K562 (cell line): ENCODE data around the gene HGD. TPM values are rescaled to one million over a fixed set of nuclear protein-coding genes. Genes with fewer than 3 reads are reported as not detected.
A peak's percentile ranks its signal among the peaks of the same experiment; 100 is the strongest.

Experiments
- CBX2 ChIP-seq: fragments of 200-600 bp; sonication (generic); IDR thresholded peaks from one replicate; pipeline ENCODE4 v1.6.1; 2012; ENCODE audit warnings: mild to moderate bottlenecking, low read length, inconsistent platforms; ENCODE audit not compliant: insufficient read depth, poor library complexity, severe bottlenecking
- CREB1 ChIP-seq, 2 experiments: sonication (generic) in 1 of 2; formaldehyde crosslinking in 1 of 2; IDR thresholded peaks; 2 replicates each; pipeline versions ENCODE4 v1.6.1 to v1.8.0; 2012 to 2022; ENCODE audit warnings: inconsistent platforms in 1 of 2, mild to moderate bottlenecking in 1 of 2, missing genetic modification reagents in 1 of 2, moderate library complexity in 1 of 2
- CREM ChIP-seq: IDR thresholded peaks from 2 replicates; pipeline ENCODE4 v1.6.1; 2014; ENCODE audit warnings: antibody characterized with exemption, low read depth
- E2F3 ChIP-seq: fragments of 250-450 bp; sonication (Bioruptor Pico); IDR thresholded peaks from 2 replicates; pipeline ENCODE4 v1.4.0; 2020; ENCODE audit warnings: mild to moderate bottlenecking
- ELF4 ChIP-seq: fragments of 450-650 bp; formaldehyde crosslinking; IDR thresholded peaks from 2 replicates; pipeline ENCODE4 v1.4.0; 2022; ENCODE audit warnings: missing genetic modification characterization
- GABPB2 ChIP-seq: fragments of 250-450 bp; sonication (Bioruptor Pico); conservative IDR thresholded peaks from 2 replicates; pipeline ENCODE4 v1.5.1; 2021; ENCODE audit warnings: mild to moderate bottlenecking
- MCM5 ChIP-seq: fragments of 450-650 bp; IDR thresholded peaks from 2 replicates; pipeline ENCODE4 v1.6.1; 2016; ENCODE audit warnings: low read depth
- MEIS2 ChIP-seq: fragments of 450-650 bp; IDR thresholded peaks from 2 replicates; pipeline ENCODE4 v1.6.1; 2014; ENCODE audit warnings: mild to moderate bottlenecking; ENCODE audit not compliant: partially characterized antibody
- PHB2 ChIP-seq: fragments of 450-650 bp; IDR thresholded peaks from 2 replicates; pipeline ENCODE4 v1.6.1; 2017; ENCODE audit warnings: low read depth
- PRDM10 ChIP-seq: fragments of 450-650 bp; IDR thresholded peaks from 2 replicates; pipeline ENCODE4 v1.6.1; 2018; ENCODE audit not compliant: partially characterized antibody
- TCF3 ChIP-seq: sonication (generic); formaldehyde crosslinking; IDR thresholded peaks from 2 replicates; pipeline ENCODE4 v1.4.0; 2020; ENCODE audit warnings: mild to moderate bottlenecking, missing genetic modification reagents
- ZBTB26 ChIP-seq: fragments of 450-650 bp; formaldehyde crosslinking; IDR thresholded peaks from 2 replicates; pipeline ENCODE4 v1.4.0; 2022; ENCODE audit warnings: missing genetic modification characterization
- ZBTB49 ChIP-seq: sonication (generic); formaldehyde crosslinking; IDR thresholded peaks from 2 replicates; pipeline ENCODE4 v1.8.0; 2022; ENCODE audit warnings: missing genetic modification reagents, mild to moderate bottlenecking, borderline replicate concordance
- ZNF134 ChIP-seq: fragments of 250-450 bp; sonication (Bioruptor Pico); conservative IDR thresholded peaks from 2 replicates; pipeline ENCODE4 v1.4.0; 2020
- ZNF197 ChIP-seq: fragments of 200-800 bp; sonication (Bioruptor generic); IDR thresholded peaks from 2 replicates; pipeline ENCODE4 v1.6.1; 2016; ENCODE audit warnings: low read depth, missing genetic modification characterization, missing compliant biosample characterization
- polyA plus RNA-seq, 8 experiments: library from polyadenylated mRNA; depleted of rRNA in 4 of 8; stranded (reverse) in 5 of 8; unstranded in 3 of 8; fragments of >200 nt; fragmentation: Nextera tagmentation in 2 of 8; fragmentation: Illumina TruSeq in 1 of 8; extraction: Ambion mirVana in 2 of 8; extraction: Trizol in 1 of 8; gene quantifications; 2 replicates each; pipeline versions ENCODE4 v1.2.1 to v1.2.3, GENCODE V29; 2011 to 2014; ENCODE audit warnings: inconsistent platforms in 1 of 8, missing spikeins in 1 of 8
- total RNA-seq, 7 experiments: library from RNA; depleted of rRNA in 6 of 7; stranded (reverse); fragments of >200 nt in 6 of 7; fragmentation: Illumina TruSeq in 2 of 7; extraction: Trizol in 2 of 7; gene quantifications; 2 replicates each; pipeline versions ENCODE4 v1.2.1 to v1.2.3, GENCODE V29; 2011 to 2021; ENCODE audit warnings: low replicate concordance in 1 of 7
- TF ChIP-seq, protein P1 (sequence below): fragments of 150-350 bp; IDR thresholded peaks from 2 replicates; pipeline ENCODE4 v1.6.1; 2014; ENCODE audit warnings: low read depth, mild to moderate bottlenecking, low read length, borderline replicate concordance

HGD gene
- total and polyA plus RNA-seq, 9 of the 15 experiments (the other 6 are each of a cell fraction or from before 2014, with no cell fraction given) = 0.08 to 0.25 (median 0.17) TPM; not detected in 4

- peak; percentile 96 for TF ChIP-seq PRDM10
- TF ChIP-seq MCM5 = no peak
- no peak for TF ChIP-seq E2F3 (CRISPR knock-in tag)
- TF ChIP-seq, protein P1, sequence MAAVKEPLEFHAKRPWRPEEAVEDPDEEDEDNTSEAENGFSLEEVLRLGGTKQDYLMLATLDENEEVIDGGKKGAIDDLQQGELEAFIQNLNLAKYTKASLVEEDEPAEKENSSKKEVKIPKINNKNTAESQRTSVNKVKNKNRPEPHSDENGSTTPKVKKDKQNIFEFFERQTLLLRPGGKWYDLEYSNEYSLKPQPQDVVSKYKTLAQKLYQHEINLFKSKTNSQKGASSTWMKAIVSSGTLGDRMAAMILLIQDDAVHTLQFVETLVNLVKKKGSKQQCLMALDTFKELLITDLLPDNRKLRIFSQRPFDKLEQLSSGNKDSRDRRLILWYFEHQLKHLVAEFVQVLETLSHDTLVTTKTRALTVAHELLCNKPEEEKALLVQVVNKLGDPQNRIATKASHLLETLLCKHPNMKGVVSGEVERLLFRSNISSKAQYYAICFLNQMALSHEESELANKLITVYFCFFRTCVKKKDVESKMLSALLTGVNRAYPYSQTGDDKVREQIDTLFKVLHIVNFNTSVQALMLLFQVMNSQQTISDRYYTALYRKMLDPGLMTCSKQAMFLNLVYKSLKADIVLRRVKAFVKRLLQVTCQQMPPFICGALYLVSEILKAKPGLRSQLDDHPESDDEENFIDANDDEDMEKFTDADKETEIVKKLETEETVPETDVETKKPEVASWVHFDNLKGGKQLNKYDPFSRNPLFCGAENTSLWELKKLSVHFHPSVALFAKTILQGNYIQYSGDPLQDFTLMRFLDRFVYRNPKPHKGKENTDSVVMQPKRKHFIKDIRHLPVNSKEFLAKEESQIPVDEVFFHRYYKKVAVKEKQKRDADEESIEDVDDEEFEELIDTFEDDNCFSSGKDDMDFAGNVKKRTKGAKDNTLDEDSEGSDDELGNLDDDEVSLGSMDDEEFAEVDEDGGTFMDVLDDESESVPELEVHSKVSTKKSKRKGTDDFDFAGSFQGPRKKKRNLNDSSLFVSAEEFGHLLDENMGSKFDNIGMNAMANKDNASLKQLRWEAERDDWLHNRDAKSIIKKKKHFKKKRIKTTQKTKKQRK = no peak
- no peak for TF ChIP-seq MEIS2
- 0 out of 2 replicates have a peak, but pooled peaks have one; percentile 23 for TF ChIP-seq CREM
- no peak for TF ChIP-seq CBX2
- no peak for TF ChIP-seq ZNF134 (CRISPR knock-in tag)
- TF ChIP-seq TCF3 (CRISPR knock-in tag) = peak; percentile 32
- TF ChIP-seq ELF4 (CRISPR knock-in tag) = no peak
- 0 out of 2 replicates have a peak, but pooled peaks have one; percentile 18 for TF ChIP-seq CREB1 (IDR thresholded peaks at IDR 0.05)
- TF ChIP-seq CREB1 (CRISPR knock-in tag; IDR thresholded peaks at IDR 0.05) = peak; percentile 20; the same call in 1 of the 2 replicates
- TF ChIP-seq ZNF197 = no peak
- TF ChIP-seq GABPB2 (CRISPR knock-in tag) = no peak
- no peak for TF ChIP-seq PHB2
- TF ChIP-seq ZBTB26 (CRISPR knock-in tag) = no peak
- TF ChIP-seq ZBTB49 (CRISPR knock-in tag) = no peak
Observed at GRCh38 chr3:120622870-120623726, 58.9 kb downstream of the HGD start (continued).
